COR-L47 (cell line): ENCODE results near the gene R3HCC1L.

Experiments
- DNase-seq: peaks from one replicate; lab custom pipeline; 2025; lab: John Stamatoyannopoulos, UW

R3HCC1L gene

GRCh38 chr10:98260350-98260749, 125.9 kb downstream of the R3HCC1L start:
- no peak for DNase-seq

- no peak for DNase-seq
These were observed 126.3 kb downstream of the R3HCC1L start for GRCh38 chr10:98260752-98261151.

- DNase-seq: no peak
These were observed 127.2 kb downstream of the R3HCC1L start for GRCh38 chr10:98261436-98262277.

- no peak for DNase-seq
These were observed 128.1 kb downstream of the R3HCC1L start for GRCh38 chr10:98262571-98262970.

GRCh38 chr10:98263088-98263487, 128.6 kb downstream of the R3HCC1L start:
- no peak for DNase-seq

- DNase-seq: no peak
These were observed 130.1 kb downstream of the R3HCC1L start for GRCh38 chr10:98264378-98265065.

- DNase-seq: no peak
These were observed 131.2 kb downstream of the R3HCC1L start for GRCh38 chr10:98265403-98266378.

- no peak for DNase-seq
These were observed 132.2 kb downstream of the R3HCC1L start for GRCh38 chr10:98266647-98267046.

GRCh38 chr10:98267069-98267893, 132.8 kb downstream of the R3HCC1L start:
- DNase-seq: no peak

GRCh38 chr10:98267894-98268693, 133.6 kb downstream of the R3HCC1L start, which contains the start of gene LOXL4:
LOXL4 (minus strand) TSS chr10:98268194; CDS start chr10:98263019, 5,175 bp downstream.
- DNase-seq: peak; percentile 3

GRCh38 chr10:98268694-98269431, 134.4 kb downstream of the R3HCC1L start:
- DNase-seq: no peak

GRCh38 chr10:98269435-98269912, 135.0 kb downstream of the R3HCC1L start:
- peak; percentile 4 for DNase-seq

GRCh38 chr10:98270073-98270740, 135.8 kb downstream of the R3HCC1L start:
- DNase-seq: no peak

GRCh38 chr10:98270786-98271185, 136.3 kb downstream of the R3HCC1L start:
- no peak for DNase-seq

GRCh38 chr10:98272245-98272644, 137.8 kb downstream of the R3HCC1L start:
- DNase-seq: no peak

- DNase-seq: no peak
These were observed 138.2 kb downstream of the R3HCC1L start for GRCh38 chr10:98272656-98273055.

GRCh38 chr10:98273057-98273850, 138.8 kb downstream of the R3HCC1L start:
- no peak for DNase-seq

- DNase-seq: no peak
These were observed 140.1 kb downstream of the R3HCC1L start for GRCh38 chr10:98274562-98274961.
